HL-60 (cell line): ENCODE data around the gene LMF1.

Source experiments
- DNase-seq, 2 experiments: peaks; one replicate each; pipeline ENCODE4 v3.0.0-alpha.2; 2010 to 2020; ENCODE audit warnings: low read depth in 1 of 2, low spot score in 1 of 2
- H3K27ac ChIP-seq: fragments of 250-450 bp; sonication (Bioruptor Pico); replicated peaks from 2 replicates; pipeline ENCODE4 v1.5.1; 2020; ENCODE audit warnings: mild to moderate bottlenecking, moderate library complexity
- H3K27me3 ChIP-seq: fragments of 250-450 bp; sonication (Bioruptor Pico); 2 replicates; pipeline ENCODE4 v1.5.1; 2021; ENCODE audit warnings: mild to moderate bottlenecking, moderate library complexity; ENCODE audit not compliant: insufficient read depth, poor library complexity, severe bottlenecking
- H3K4me3 ChIP-seq: replicated peaks from 2 replicates; pipeline ENCODE4 v1.5.1; 2011; ENCODE audit warnings: mild to moderate bottlenecking, control low read depth, low read length; ENCODE audit not compliant: insufficient read depth
- CTCF ChIP-seq: IDR thresholded peaks from one replicate; pipeline ENCODE4 v1.5.1; 2011; ENCODE audit warnings: low read length, control low read depth, inconsistent platforms; ENCODE audit not compliant: insufficient read depth
- GABPA ChIP-seq: IDR thresholded peaks from 2 replicates; pipeline ENCODE4 v1.6.1; 2012; ENCODE audit warnings: low read depth
- POLR2AphosphoS5 ChIP-seq: IDR thresholded peaks from 2 replicates; pipeline ENCODE4 v1.6.1; 2012; ENCODE audit warnings: low read depth
- SPI1 ChIP-seq: IDR thresholded peaks from 2 replicates; pipeline ENCODE4 v1.6.1; 2012; ENCODE audit warnings: low read depth, mild to moderate bottlenecking, borderline replicate concordance
- TF ChIP-seq, protein P1 (sequence below): IDR thresholded peaks from 2 replicates; pipeline ENCODE4 v1.6.1; 2012; ENCODE audit warnings: low read depth; ENCODE audit not compliant: insufficient replicate concordance

The LMF1 gene

GRCh38 chr16:921321-921905 lies 49.4 kb downstream of the LMF1 start:
- no peak for TF ChIP-seq CTCF
- TF ChIP-seq GABPA, result no peak
- no peak for TF ChIP-seq POLR2AphosphoS5
- TF ChIP-seq SPI1, result no peak
- H3K27ac ChIP-seq, result no peak overlapping the region
- no peaks in the 10 kb centered on the region for H3K27me3 ChIP-seq
- DNase-seq, result no peak
- H3K4me3 ChIP-seq, result no peak overlapping the region

DNA sequence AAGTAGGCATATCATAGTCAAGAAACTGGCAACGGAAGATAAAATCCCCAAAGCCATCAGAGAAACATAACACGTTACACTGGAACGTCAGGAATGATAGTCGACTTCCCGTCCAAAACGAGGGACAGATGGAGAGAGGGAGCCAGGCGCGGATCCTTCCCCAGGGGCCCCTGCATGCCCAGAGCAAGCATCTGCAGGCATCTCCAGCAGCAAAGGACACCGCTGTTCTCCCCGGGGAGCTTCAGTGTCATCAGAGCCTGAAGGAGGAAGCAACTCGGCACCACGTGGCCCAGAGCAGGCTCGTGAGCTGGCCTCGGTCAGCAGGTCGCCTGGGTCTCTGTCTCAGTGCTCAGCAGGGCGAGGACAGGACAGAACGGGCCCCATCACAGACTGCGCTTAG lies 50.1 kb downstream of the LMF1 start:
- DNase-seq, result no peak
- Histone ChIP-seq H3K27me3 (no peaks in the 10 kb centered on the region), H3K4me3 (no peak overlapping the region), H3K27ac (no peak overlapping the region)
- TF ChIP-seq SPI1 (no peak), CTCF (no peak), GABPA (no peak)

DNA sequence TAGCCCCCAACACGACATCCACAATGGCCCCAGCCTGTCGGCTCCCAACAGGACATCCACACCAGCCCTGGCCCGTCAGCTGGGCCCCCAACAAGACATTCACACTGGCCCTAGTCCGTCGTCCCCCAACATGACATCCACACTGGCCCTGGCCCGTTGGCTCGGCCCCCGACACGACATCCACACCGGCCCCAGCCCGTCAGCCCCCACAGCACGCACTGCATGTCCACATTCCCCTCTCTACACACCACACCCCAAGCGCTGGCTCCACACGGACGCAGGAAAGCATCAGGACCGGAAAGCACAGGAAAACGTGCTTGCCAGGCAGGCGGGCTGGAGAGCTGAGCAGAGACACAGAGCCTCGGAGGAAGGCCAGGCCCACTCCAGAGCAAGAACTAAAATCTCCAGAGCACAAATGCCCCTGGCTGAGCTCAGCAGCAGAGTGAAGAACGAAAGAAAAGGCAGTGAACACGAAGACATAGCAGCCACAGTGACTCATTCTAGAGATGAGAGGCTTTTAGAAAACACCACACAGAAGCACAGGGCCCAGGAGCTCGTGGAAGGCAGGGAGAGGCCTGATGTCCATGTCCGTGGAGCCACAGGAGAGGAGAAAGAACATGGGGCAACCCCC lies 50.6 kb downstream of the LMF1 start:
- Histone ChIP-seq H3K27ac (no peak overlapping the region), H3K27me3 (no peaks in the 10 kb centered on the region), H3K4me3 (no peak overlapping the region)
- TF ChIP-seq SPI1 (no peak), GABPA (no peak), POLR2AphosphoS5 (no peak), CTCF (no peak)
- TF ChIP-seq, protein P1, sequence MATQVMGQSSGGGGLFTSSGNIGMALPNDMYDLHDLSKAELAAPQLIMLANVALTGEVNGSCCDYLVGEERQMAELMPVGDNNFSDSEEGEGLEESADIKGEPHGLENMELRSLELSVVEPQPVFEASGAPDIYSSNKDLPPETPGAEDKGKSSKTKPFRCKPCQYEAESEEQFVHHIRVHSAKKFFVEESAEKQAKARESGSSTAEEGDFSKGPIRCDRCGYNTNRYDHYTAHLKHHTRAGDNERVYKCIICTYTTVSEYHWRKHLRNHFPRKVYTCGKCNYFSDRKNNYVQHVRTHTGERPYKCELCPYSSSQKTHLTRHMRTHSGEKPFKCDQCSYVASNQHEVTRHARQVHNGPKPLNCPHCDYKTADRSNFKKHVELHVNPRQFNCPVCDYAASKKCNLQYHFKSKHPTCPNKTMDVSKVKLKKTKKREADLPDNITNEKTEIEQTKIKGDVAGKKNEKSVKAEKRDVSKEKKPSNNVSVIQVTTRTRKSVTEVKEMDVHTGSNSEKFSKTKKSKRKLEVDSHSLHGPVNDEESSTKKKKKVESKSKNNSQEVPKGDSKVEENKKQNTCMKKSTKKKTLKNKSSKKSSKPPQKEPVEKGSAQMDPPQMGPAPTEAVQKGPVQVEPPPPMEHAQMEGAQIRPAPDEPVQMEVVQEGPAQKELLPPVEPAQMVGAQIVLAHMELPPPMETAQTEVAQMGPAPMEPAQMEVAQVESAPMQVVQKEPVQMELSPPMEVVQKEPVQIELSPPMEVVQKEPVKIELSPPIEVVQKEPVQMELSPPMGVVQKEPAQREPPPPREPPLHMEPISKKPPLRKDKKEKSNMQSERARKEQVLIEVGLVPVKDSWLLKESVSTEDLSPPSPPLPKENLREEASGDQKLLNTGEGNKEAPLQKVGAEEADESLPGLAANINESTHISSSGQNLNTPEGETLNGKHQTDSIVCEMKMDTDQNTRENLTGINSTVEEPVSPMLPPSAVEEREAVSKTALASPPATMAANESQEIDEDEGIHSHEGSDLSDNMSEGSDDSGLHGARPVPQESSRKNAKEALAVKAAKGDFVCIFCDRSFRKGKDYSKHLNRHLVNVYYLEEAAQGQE, result no peak
- DNase-seq, result no peak

DNA sequence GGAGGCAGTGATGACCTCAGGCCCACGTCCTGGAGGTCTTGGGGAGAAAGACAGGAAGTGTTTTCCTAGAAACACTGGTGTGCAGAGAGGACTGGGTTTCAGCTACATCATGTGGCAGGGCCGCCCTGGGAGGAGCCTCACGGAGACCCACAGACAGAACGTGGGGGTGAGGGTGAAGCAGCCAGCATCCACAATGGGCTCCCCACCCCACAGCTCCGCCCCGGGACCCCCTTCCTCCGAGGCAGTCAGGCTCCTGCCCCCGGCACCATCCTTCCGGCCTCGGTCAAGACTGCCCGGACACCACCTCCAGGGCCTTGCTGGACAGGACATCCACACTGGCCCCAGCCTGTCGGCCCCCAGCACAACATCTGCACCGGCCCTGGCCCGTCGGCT lies 51.1 kb downstream of the LMF1 start:
- no peaks in the 10 kb centered on the region for H3K27me3 ChIP-seq

More for the DNA sequence above, 51.1 kb downstream of the LMF1 start:
- Histone ChIP-seq H3K4me3 (no peak overlapping the region), H3K27ac (no peak overlapping the region)
- TF ChIP-seq SPI1 (no peak), POLR2AphosphoS5 (no peak), CTCF (no peak), GABPA (no peak)
- TF ChIP-seq, protein P1, result no peak
- DNase-seq, result no peak
